WI38 (cell line): ENCODE results near the gene CHGA.

Source experiments
- H3K4me3 ChIP-seq: 2 replicates; pipeline ENCODE4 v1.5.1; 2011; ENCODE audit warnings: low read depth, mild to moderate bottlenecking, control low read depth, low read length
- TF ChIP-seq, protein P1 (sequence below): IDR thresholded peaks from 2 replicates; pipeline ENCODE4 v1.5.1; 2012; ENCODE audit warnings: low read depth, mild to moderate bottlenecking, control low read depth, low read length

CHGA gene

DNA sequence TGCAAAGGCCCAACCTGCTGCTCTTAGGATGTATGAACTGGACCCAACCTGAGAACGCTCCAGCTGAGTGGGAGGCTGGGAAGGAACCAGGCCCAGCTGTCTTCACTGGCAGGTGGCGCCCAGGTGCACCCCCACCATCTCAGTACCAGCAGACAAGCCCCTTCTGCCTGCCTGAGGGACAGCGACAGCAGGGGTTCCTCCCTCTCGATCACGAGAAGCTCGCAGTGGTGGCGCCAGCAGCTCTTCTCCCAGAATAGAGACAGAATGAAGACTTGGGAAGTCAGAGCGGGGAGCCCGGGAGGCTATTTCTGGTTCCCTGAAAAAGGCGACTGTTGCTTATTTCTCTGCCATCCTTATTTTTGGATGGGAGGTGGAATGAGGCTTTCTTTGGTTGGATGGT lies 46.5 kb downstream of the CHGA start:
- TF ChIP-seq, protein P1, sequence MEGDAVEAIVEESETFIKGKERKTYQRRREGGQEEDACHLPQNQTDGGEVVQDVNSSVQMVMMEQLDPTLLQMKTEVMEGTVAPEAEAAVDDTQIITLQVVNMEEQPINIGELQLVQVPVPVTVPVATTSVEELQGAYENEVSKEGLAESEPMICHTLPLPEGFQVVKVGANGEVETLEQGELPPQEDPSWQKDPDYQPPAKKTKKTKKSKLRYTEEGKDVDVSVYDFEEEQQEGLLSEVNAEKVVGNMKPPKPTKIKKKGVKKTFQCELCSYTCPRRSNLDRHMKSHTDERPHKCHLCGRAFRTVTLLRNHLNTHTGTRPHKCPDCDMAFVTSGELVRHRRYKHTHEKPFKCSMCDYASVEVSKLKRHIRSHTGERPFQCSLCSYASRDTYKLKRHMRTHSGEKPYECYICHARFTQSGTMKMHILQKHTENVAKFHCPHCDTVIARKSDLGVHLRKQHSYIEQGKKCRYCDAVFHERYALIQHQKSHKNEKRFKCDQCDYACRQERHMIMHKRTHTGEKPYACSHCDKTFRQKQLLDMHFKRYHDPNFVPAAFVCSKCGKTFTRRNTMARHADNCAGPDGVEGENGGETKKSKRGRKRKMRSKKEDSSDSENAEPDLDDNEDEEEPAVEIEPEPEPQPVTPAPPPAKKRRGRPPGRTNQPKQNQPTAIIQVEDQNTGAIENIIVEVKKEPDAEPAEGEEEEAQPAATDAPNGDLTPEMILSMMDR: no peak
- H3K4me3 ChIP-seq: no peak overlapping the region

DNA sequence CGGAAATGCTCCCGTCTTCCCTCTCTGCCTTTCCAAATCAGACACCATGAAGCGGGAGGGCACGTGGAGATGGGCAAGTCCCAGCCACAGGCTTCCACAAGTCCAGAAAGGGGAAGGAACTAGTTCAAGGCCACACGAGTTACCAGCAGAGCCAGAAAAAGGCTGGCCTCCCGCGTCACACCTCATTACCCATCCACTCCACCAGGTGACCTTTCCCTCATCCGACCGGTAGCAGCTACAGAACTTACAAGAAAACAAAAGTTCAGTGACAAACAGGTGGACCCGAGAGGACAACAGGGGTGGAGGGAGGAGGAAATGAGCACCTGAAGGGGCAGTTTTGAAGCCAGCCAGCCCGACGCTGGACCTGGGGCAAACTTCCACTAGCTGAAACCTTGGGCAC lies 46.9 kb downstream of the CHGA start:
- no peak overlapping the region for H3K4me3 ChIP-seq
- TF ChIP-seq, protein P1: no peak

DNA sequence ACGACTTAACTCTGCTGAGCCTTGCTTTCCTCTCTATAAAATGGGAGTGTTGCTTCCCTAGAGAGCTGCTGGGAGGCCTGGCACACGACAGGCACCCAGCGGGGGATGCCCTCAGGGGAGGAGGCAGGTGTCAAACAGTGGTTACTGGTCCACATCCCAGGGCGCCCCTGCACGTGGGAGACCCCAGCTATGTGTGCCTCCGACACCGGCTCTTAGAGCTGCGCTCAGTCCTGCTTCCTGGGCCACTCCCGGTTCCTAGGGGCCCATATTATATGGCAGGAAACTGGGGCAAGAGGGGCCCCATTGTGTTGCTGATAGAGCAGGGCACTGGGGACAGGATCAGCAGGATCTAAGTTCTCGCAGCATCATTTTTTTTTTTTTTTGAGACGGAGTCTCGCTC lies 47.3 kb downstream of the CHGA start:
- TF ChIP-seq, protein P1: no peak

DNA sequence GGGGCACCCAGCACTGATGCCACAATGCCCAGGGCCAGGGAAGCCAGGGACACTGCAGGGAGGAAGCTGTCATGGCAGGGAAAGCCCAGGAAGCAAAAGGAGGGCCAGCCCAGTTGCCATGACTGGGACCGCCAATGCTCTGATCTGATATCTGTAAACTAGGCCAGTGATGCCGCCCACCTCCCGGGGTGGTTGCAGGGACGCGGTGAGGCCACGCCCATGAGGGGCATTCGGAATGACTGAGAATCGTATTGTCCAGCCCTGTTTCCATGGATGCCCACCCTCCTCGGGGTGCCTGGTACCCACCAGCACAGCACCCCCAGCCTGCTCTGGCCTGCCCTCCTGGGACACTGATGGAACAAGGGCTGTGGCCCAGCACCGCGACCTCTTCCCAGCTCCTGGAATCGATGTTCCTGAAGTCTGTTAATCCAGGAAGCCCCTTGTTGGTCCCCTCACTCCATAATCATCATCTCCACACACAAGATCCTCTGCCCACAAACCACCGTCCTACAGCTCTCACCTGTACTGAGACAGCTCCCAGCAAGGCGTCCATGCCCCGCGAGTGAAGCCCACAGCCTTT lies 48.7 kb downstream of the CHGA start:
- no peak overlapping the region for H3K4me3 ChIP-seq
- TF ChIP-seq, protein P1: no peak

More for the DNA sequence above, 47.3 kb downstream of the CHGA start:
- H3K4me3 ChIP-seq: no peak overlapping the region

DNA sequence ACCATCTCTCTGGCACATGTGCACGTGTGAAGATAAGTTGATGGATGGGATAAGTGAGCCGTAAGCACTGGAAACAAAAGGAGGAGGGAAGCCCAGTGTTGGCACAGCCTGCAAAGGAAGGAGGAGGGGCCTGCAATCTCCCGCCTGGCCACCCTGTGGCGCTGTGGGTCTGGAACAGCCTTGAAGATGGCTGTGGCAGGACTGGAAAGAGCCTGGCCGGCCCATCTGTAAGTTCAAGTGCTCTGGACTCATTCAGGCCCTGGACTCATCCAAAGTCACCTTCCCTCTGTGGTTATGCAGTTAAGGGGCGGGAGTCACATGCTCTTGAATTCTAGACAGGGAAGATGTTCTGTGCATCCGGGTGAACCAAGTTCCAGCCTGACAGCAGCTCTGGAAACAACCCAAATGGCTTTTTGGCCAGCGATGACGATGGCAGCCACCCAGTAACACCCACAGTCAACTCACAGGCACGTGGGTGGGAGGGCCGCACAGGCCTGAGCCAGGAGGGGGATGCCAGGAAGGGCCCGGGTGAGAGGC lies 50.4 kb downstream of the CHGA start:
- H3K4me3 ChIP-seq: no peak overlapping the region
- TF ChIP-seq, protein P1: peak; percentile 63

DNA sequence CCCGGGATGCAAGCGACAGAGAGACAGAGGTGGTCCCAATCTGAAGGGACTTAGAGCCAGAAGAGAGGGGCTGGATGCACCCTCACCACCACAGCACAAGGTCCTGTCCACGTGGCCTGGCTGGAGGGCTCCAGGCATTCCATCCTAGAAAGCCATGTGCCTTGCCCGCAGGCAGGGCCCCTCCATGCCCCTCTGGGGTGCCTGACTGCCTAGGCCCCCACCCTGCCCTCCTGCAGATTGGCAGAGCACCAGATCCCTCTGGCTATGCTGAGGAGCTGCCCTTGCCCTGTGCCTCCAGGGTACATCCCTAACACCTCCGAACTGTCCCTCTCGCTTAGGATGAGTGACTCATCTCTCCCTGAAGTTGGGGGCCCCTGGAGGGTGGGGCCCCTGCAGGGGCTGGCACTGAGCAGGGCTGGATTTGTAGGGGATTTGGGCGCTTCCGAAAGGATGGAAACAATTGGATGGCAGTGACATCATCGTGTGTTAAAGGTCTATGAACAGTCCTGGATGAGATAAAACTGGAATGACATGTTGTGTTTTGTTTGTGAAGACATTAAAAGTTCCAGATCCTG lies 50.9 kb downstream of the CHGA start:
- TF ChIP-seq, protein P1: no peak
- H3K4me3 ChIP-seq: no peak overlapping the region

DNA sequence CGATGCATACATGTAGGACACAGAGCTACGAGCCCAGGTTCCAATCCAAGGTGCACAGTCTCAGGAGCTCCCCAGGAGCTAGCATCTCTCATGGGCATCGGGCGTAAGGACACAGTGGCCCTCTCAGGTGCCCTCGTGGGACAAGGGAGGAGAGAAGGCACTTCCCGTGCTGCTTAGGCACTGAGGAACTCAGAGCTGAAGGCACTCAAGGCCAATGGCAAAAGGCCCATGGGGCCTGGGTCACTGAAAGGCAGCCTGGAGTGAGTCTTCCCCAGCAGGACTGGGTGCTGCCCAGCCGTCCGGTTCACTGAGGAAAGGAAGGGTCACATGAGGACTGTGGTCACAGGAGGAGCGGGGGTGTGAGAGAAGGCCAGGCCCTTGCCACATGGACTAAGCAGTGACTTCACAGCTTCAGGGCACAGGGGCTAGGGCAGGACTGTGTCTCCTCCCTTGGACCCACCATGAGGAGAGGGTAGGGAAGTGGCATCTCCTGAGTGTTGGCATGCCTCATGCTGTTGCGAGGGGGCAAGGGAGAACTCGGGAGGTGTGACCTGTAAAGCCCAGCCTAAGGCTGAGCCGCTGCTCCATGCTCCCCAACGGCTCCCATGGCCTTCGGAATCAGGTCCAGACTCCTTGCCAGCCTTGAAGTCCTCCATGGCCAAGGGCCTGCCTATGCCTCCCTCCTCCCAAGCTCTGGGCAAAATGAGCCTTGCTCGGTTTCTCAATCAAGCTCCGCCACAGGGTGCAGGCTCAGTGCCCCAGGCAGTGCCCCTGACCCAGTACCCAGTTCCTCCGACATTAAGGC lies 51.8 kb downstream of the CHGA start:
- H3K4me3 ChIP-seq: no peak overlapping the region
- TF ChIP-seq, protein P1: no peak
